ENCODE measurements around the gene INSRR.

- TF ChIP-seq CTCF (IDR thresholded peaks at IDR 0.05; ENCODE audit: low read depth, low read length, missing input control): peak; percentile 76
- TF ChIP-seq JUND (IDR thresholded peaks at IDR 0.05): no peak
- TF ChIP-seq GABPA (IDR thresholded peaks at IDR 0.05 in 1 of 2, conservative IDR thresholded peaks at IDR 0.05 in 1 of 2): no peak
- peak; percentile 75 to 80 for TF ChIP-seq RAD21 (IDR thresholded peaks at IDR 0.05)
- TF ChIP-seq YY1 (IDR thresholded peaks at IDR 0.05): no peak
- no peak for TF ChIP-seq ATF3 (IDR thresholded peaks at IDR 0.05)
- no peak for TF ChIP-seq TAF1 (conservative IDR thresholded peaks at IDR 0.05)
- TF ChIP-seq ZBTB33 (IDR thresholded peaks at IDR 0.05): no peak
These were observed 61.6 kb downstream of the INSRR start for GRCh38 chr1:156797212-156797871.
